T-helper 2 cell (primary cell): ENCODE measurements around the gene ZNF583.

Experiments used
- DNase-seq, 5 experiments: peaks; one replicate each; pipeline versions ENCODE4 v3.0.0 to v3.0.0-alpha.2; 2012 to 2022

Gene ZNF583

GRCh38 chr19:56476093-56476492, 72.0 kb downstream of the ZNF583 start:
- no peak for DNase-seq
